SK-N-SH treated with all-trans-retinoic acid at 6 μM for 48 hours (cell line): ENCODE measurements around the gene DYSF.

Experiments
- ATAC-seq: fragments of 200-7000 bp; cut with Tn5 transposase; 3 replicates; pipeline ENCODE4 v1.9.1; 2020; ENCODE audit warnings: mild to moderate bottlenecking, moderate library complexity
- CSDC2 ChIP-seq: fragments of 250-450 bp; sonication (Bioruptor Pico); IDR thresholded peaks from 2 replicates; pipeline ENCODE4 v1.5.0; 2020; ENCODE audit warnings: mild to moderate bottlenecking, moderate library complexity
- CSRNP3 ChIP-seq: fragments of 250-450 bp; sonication (Bioruptor Pico); IDR thresholded peaks from 2 replicates; pipeline ENCODE4 v1.5.1; 2021; ENCODE audit warnings: mild to moderate bottlenecking, moderate library complexity
- ESRRG ChIP-seq: fragments of 250-450 bp; sonication (Bioruptor Pico); IDR thresholded peaks from 2 replicates; pipeline ENCODE4 v1.6.1; 2021; ENCODE audit warnings: mild to moderate bottlenecking
- GLIS3 ChIP-seq: fragments of 250-450 bp; sonication (Bioruptor Pico); IDR thresholded peaks from 2 replicates; pipeline ENCODE4 v1.5.0; 2020; ENCODE audit warnings: mild to moderate bottlenecking, moderate library complexity
- ISL1 ChIP-seq: fragments of 250-450 bp; sonication (Bioruptor Pico); IDR thresholded peaks from 2 replicates; pipeline ENCODE4 v2.1.2; 2022; ENCODE audit warnings: mild to moderate bottlenecking, moderate library complexity
- OSR1 ChIP-seq: fragments of 250-450 bp; sonication (Bioruptor Pico); IDR thresholded peaks from 2 replicates; pipeline ENCODE4 v1.8.0; 2022; ENCODE audit warnings: moderate library complexity, mild to moderate bottlenecking, inconsistent platforms
- PATZ1 ChIP-seq: fragments of 250-450 bp; sonication (Bioruptor Pico); IDR thresholded peaks from 2 replicates; pipeline ENCODE4 v1.8.0; 2020; ENCODE audit warnings: mild to moderate bottlenecking, moderate library complexity, borderline replicate concordance
- POU6F1 ChIP-seq: fragments of 250-450 bp; sonication (Bioruptor Pico); IDR thresholded peaks from 2 replicates; pipeline ENCODE4 v1.8.0; 2021; ENCODE audit warnings: low read depth, mild to moderate bottlenecking, moderate library complexity, borderline replicate concordance
- PPARA ChIP-seq: fragments of 250-450 bp; sonication (Bioruptor Pico); IDR thresholded peaks from 2 replicates; pipeline ENCODE4 v1.5.0; 2020; ENCODE audit warnings: mild to moderate bottlenecking, borderline replicate concordance
- RARB ChIP-seq: fragments of 250-450 bp; sonication (Bioruptor Pico); IDR thresholded peaks from 2 replicates; pipeline ENCODE4 v1.8.0; 2021; ENCODE audit warnings: mild to moderate bottlenecking, moderate library complexity
- SNAI2 ChIP-seq: fragments of 250-450 bp; sonication (Bioruptor Pico); IDR thresholded peaks from 2 replicates; pipeline ENCODE4 v1.5.0; 2020; ENCODE audit warnings: mild to moderate bottlenecking, moderate library complexity
- TCF4 ChIP-seq: fragments of 250-450 bp; sonication (Bioruptor Pico); IDR thresholded peaks from 2 replicates; pipeline ENCODE4 v1.8.0; 2021; ENCODE audit warnings: mild to moderate bottlenecking, moderate library complexity, borderline replicate concordance
- TSHZ2 ChIP-seq: fragments of 250-450 bp; sonication (Bioruptor Pico); IDR thresholded peaks from 2 replicates; pipeline ENCODE4 v1.5.0; 2020; ENCODE audit warnings: mild to moderate bottlenecking, moderate library complexity
- ZFP30 ChIP-seq: fragments of 450-650 bp; formaldehyde crosslinking; IDR thresholded peaks from 2 replicates; pipeline ENCODE4 v1.5.0; 2022; ENCODE audit warnings: mild to moderate bottlenecking, moderate library complexity
- ZNF8 ChIP-seq: fragments of 450-650 bp; formaldehyde crosslinking; IDR thresholded peaks from 2 replicates; pipeline ENCODE4 v1.5.0; 2020; ENCODE audit warnings: mild to moderate bottlenecking, moderate library complexity

DYSF gene

GRCh38 chr2:71719520-71720282 is 266.3 kb downstream of the DYSF start (continued):
- TF ChIP-seq TSHZ2 (CRISPR knock-in tag), result no peak

DNA sequence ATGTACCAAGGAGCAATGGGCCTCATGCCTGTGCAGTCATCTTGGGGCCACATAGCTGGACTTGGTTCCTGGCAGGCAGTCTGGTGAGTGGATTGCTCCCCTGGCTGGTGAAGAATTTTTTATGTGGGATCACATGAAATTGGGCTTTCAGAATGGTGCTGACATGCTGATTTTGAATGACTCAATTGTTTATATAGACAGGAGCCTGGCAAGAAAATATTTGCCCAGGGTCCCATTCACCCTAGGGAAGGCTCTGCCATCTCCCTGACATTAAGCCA is 266.9 kb downstream of the DYSF start:
- TF ChIP-seq ISL1 (CRISPR knock-in tag) (no peak), SNAI2 (no peak), PPARA (no peak), PATZ1 (CRISPR knock-in tag) (no peak), ESRRG (CRISPR knock-in tag) (no peak), CSRNP3 (CRISPR knock-in tag) (no peak), RARB (CRISPR knock-in tag) (no peak), ZFP30 (CRISPR knock-in tag) (no peak), CSDC2 (no peak), TCF4 (CRISPR knock-in tag) (no peak), ZNF8 (no peak)
- ATAC-seq, result no peak

- TF ChIP-seq CSDC2 (no peak), ISL1 (CRISPR knock-in tag) (no peak), TCF4 (CRISPR knock-in tag) (no peak), ZFP30 (CRISPR knock-in tag) (no peak), OSR1 (CRISPR knock-in tag) (no peak), GLIS3 (no peak), PPARA (no peak), TSHZ2 (CRISPR knock-in tag) (no peak), POU6F1 (no peak), CSRNP3 (CRISPR knock-in tag) (no peak)
- no peak for ATAC-seq
Observed at GRCh38 chr2:71720596-71721361, 267.4 kb downstream of the DYSF start.
